ENCODE data around the gene SPATA2.
"Not testable (repeated sequence)": the region's sequence is repeated elsewhere in the genome, so short reads cannot be mapped to it uniquely, and the experiment has no call there.

SPATA2 gene

DNA sequence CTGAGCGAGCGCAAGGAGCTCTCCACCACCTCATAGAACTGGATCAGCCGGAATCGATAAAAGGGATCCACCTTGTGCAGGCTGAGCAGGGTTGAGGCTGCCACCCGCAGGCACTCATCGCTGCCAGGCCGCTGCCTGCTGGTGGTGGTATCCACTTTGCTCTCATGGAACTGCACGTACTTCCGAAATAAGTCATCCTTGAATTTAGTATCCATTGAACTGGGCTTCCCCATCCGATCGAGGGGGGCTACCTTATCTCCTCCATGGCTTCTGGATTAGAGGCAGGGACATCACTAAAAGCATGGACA lies 7.1 kb downstream of the SPATA2 start:
- intact Hi-C loops (cut with DNase I) = no loop called here
- peak in 1 of 42 donors; percentile 35 for DNase-seq

GRCh38 chr20:49907405-49908257 lies 7.7 kb downstream of the SPATA2 start:
- DNase-seq = peak in 2 of 42 donors; percentile 2 to 32
- intact Hi-C loops (cut with DNase I) = no loop called here

DNA sequence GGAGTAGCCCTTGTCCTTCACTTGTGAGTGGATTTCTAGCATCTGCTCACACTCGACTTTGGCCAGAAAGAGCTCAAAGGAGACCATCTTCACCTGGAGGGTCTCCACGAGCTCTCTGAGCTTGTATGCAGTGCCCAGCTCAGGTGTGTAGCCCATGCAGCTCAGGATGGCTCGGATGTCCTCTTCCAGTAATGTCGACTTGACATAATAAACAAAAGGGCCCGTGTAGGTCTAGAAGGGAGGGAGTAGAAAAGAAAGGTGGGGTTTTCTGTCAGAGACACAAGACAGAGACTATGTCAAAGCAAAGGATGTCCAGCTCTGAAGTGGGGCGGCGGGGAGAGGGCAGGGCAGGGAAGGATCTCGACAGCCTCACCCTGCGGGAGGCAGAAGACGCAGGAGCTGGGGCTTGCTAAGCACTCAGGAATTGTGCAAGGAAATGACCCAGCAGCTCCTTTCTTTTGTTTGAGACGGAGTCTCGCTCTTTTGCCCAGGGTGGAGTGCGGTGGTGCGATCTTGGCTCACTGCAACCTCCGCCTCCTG lies 8.6 kb downstream of the SPATA2 start:
- peak in 2 of 42 donors; percentile 8 to 29 for DNase-seq
- intact Hi-C loops (cut with DNase I) = no loop called here

- peak in 9 of 42 donors; percentile 6 to 35 (median 14) for DNase-seq
Measured at GRCh38 chr20:49906101-49906604, 9.2 kb downstream of the SPATA2 start.

DNA sequence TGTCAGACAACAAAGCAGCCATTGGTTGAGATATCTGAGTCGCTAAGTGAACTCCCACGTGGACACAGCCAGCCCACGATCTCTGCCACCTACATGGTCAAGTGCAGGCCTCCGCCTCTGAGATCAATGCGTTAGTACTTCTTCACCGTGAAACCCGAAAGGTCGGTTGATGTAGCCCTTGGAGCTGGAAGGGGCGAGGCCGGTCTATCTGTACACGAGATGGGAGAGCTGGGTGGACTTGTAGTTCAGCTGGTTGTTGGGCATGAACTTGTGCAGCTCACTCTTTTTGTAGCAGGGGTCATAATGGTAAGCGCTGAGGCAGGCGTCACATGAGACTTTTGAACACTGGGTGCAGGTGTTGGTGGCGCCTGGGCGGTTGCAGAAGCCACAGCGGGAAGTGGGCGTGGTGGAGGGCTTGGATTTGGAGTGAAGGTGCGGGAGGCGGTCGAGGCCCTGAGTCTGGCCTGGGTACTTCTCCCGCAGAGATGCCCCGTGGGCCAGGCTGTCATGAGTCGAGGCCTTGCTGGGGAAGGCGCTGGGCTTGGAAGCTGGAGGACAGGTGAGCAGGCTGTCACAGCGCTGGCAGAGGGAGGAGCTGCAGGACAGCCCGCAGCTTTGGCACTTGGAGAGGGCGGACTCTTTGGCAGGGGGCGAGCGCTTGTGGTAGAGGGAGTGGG lies 9.8 kb downstream of the SPATA2 start:
- intact Hi-C loops (cut with DNase I) = no loop called here
- DNase-seq = peak in 11 of 42 donors; percentile 8 to 32 (median 17)

More at GRCh38 chr20:49906101-49906604, 9.2 kb downstream of the SPATA2 start:
- intact Hi-C loops (cut with DNase I) = no loop called here

- intact Hi-C loops (cut with DNase I) = no loop called here
Measured at GRCh38 chr20:49904440-49905214, 10.7 kb downstream of the SPATA2 start.

GRCh38 chr20:49901588-49901987 lies 13.7 kb downstream of the SPATA2 start:
- intact Hi-C loops (cut with DNase I) = no loop called here
- peak in 14 of 42 donors; percentile 12 to 67 (median 41) for DNase-seq

More at GRCh38 chr20:49904440-49905214, 10.7 kb downstream of the SPATA2 start:
- DNase-seq = peak in 11 of 42 donors; percentile 4 to 30 (median 15)

DNA sequence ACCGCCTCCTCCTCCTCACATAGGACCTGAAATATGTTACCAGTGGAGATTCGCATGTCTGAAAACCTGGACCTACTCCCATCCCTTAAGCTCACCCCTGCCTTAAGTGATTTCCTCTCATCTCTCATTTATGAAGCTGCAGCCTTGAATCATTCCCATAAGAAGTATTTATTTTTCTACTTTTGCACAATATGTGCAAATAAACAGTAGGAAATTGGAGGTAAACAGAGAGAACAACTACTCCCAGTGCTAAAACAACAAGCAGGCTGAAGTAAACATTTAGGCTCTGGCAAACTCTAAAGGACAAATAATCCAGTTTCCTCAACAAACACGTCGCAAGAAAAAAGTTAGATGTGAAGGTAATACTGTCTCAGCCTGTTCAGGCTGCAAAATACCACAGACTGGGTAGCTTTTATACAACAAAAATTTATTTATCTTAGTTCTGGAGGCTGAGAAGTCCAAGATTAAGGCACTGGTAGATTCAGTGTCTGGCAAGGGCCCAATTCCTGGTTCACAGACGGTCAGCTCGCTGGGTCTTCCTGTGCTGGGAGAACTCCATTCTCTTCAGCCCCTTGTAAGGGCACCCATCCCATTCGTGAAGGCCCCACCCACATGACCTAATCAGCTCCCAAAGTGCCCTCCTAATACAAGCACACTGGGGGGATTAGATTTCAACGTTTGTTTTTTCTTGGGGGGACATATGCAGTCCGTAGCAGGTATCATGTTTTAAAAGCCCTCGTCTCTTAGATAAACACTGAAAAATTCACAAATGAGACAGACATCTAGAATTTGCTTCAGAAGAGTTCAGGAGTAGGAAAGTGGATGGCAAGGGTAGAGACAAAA lies 15.6 kb downstream of the SPATA2 start:
- DNase-seq = peak in 8 of 42 donors; percentile 4 to 19 (median 14)
- intact Hi-C loops (cut with DNase I) = no loop called here

DNA sequence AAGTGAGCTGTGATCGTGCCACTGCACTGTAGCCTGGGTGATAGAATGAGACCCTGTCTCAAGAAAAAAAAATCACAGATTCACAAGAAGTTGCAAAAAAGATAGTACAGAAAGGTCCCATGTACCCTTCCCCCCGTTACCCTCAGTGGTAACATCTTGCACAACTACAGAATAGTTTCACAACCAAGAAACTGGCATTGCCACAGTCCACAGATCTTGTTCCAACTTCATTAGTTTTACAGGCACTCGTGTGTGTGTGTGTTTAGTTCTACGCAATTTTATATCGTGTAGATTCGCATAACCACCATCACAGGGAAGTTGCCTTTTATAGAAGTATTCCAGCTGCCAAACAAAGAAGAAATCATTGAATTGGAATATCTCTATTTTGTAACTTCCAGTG lies 19.1 kb downstream of the SPATA2 start:
- intact Hi-C loops (cut with DNase I) = no loop called here
- DNase-seq = peak in 1 of 42 donors; percentile 8

GRCh38 chr20:49895474-49896093 lies 19.7 kb downstream of the SPATA2 start:
- intact Hi-C loops (cut with DNase I) = not testable (repeated sequence)
- DNase-seq = peak in 1 of 42 donors; percentile 2

GRCh38 chr20:49894073-49894470 lies 21.3 kb downstream of the SPATA2 start:
- intact Hi-C loops (cut with DNase I) = no loop called here

GRCh38 chr20:49893242-49894072 lies 21.9 kb downstream of the SPATA2 start:
- peak in 1 of 42 donors; percentile 18 for DNase-seq
- intact Hi-C loops (cut with DNase I) = no loop called here

More at GRCh38 chr20:49894073-49894470, 21.3 kb downstream of the SPATA2 start:
- peak in 1 of 42 donors; percentile 16 for DNase-seq

DNA sequence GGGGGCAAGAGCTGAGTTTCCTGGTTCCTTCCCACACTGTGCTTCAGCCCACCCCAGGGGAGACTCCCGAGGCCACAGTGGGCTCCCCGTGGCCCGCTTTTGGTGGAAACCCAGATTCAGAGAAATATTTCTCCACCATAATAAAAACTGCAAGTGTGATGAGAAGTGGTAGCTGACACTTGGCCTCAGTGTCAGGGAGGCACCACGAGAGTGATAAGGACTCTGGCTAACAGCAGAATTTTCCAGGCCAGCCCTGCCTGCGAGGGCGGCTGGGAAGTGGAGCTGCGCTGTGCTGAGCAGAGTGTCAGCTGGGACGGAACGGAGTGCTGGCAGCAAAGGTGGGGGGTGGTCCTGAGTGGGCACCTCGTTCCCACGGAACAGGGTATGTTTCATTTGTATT lies 22.5 kb downstream of the SPATA2 start:
- DNase-seq = peak in 1 of 42 donors; percentile 13
- intact Hi-C loops (cut with DNase I) = no loop called here

DNA sequence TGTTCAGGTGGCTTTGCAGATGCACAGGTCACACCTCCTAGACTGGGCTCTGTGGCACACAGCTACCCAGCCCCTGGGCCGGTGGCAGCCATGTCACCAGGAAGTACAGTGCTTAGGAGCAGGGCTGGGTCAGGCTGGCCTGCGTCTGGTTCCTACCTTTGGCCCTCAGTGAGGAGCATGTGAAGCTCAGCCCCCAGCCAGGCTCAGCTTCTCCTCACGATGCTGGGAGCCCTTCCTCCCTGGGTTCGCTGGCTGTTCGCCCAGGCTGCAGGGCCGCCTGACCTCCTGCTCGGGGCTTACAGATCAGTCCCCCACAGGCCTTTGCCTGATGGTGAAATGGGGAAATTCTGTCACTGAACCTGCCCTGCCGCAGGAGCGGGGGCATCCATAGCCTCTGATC lies 23.1 kb downstream of the SPATA2 start:
- intact Hi-C loops (cut with DNase I) = no loop called here
- peak in 10 of 42 donors; percentile 38 to 65 (median 50) for DNase-seq

DNA sequence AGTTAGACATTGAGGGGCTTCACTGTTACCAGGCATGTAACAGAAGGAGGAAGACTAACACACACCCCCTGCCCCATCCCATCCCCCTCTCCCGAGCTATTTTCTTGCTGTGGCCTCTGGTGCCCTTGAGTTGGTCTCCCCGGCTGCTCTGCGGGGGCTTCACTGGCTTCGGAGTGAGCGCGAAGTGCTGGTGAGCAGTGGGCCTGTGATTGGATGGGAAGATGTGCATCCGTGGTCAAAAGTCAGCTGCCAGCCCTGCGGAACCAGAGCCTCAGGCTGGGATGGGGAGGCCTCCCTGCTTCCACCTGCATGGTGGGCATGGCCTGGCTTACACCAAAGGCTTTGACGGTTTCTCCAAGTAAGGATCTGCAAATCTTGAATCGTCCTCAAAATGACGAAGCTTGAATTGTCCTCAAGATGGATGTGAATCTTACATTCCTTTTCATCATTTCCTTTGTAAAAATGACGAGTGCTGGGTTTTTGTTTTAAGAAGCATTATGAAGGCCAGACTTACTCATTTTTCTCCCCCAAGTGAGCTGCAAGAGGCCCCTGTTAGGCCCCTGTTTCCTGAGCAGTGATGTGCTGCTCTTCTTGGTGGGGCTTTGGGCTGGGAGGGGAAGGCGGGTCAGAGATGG lies 23.7 kb downstream of the SPATA2 start:
- DNase-seq = peak in 1 of 42 donors; percentile 14

More for the DNA sequence above, 23.7 kb downstream of the SPATA2 start:
- intact Hi-C loops (cut with DNase I) = no loop called here
